ENCODE results near the gene ZKSCAN7. TPM values are rescaled to one million over a fixed set of nuclear protein-coding genes. Genes with fewer than 3 reads are reported as not detected.
A peak's percentile ranks its signal among the peaks of the same experiment; 100 is the strongest.

ZKSCAN7 gene
- total RNA-seq (1 to 10 TPM; 3.9 to 6.0 (median 5.1) TPM), polyA plus RNA-seq (1 to 10 TPM; 1.8 to 2.2 (median 1.9) TPM)
- long read RNA-seq, donor 1, partial matches to known transcripts, result 0 of 1 reads
- long read RNA-seq, donor 1, other reads (novel, unspliced or antisense), result 0 of 1 reads
- long read RNA-seq, donor 2, partial matches to known transcripts, result 0 of 1 reads
- long read RNA-seq, donor 2, other reads (novel, unspliced or antisense), result 0 of 1 reads

DNA sequence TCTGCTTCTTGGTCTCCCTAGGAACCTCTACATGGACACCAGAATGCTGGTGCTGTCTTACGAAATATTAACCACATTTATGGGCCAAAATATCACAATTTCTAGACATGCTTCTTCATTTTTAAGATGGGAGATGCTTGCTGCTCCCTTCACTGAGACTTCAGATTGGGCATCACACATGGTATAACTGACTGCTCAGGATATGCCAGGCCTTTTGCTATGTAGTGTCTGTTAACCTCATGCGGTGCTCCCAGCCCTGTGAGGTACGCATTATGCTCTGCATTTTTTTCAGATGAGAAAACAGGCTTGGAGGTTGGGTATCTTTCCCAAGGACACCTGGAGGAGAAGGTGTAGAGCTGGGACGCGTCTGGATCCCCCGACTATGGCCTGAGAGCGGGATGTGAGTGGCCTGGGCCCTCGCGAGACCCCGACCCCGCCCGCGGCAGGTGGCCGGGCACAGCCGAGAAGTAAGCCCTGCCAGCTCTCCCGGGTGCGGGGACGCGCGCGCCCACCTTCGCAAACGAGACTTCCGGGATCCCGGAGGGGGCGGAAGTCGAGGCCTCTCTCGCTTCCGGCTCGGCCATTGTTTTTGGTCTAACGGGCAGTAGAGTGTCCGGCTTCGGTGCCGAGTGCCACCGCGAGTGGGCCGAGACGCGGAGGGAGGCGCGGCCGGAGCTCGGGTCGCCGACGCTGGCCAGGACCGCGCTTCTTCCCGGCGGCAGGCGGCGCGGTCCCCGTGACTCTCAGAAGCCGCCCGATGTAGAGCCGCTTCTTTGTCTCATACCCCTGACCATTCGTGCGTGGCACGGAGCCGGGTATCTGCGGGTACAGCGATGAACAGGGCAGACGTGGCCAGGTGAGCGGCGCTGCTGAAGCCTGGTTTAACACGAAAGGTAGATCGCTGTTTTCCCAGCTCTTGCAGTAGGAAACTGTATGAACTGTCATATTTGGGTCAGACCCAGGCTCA lies at the start of gene ZKSCAN7:
Gene ZKSCAN7 (plus strand): TSS at position 568 of the 967 bp plus-strand sequence. CDS start 1,855 bp downstream, outside the sequence.
- peaks cover 0 to 14% (median 0%) of the 10 kb centered on the region in 7 donors for H3K27me3 ChIP-seq (replicated peaks in 1 of 7)

DNA sequence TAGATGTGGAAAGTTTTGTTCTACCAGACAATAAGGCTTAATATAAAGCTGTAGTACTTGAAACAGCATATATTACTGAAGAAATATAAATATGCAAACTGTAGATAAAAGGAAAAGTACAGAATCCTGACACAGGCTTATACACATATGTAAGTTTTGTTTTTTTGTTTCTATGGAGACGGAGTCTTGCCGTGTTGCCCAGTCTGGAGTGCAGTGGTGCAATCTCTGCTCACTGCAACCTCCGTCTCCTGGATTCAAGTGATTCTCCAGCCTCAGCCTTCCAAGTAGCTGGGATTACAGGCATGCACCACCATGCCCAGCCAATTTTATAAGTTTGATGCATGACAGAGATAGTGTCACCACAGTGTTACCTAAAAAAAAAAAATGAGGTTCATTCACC lies 48.4 kb upstream of the ZKSCAN7 start:
- H3K27ac ChIP-seq, result no peak overlapping the region
- peaks cover 0 to 48% (median 33%) of the 10 kb centered on the region in 8 donors for H3K9me3 ChIP-seq
- H3K36me3 ChIP-seq, result peaks cover 0 to 49% (median 12%) of the 10 kb centered on the region in 6 donors
- H3K4me3 ChIP-seq, result no peak overlapping the region
- intact Hi-C loops (cut with DNase I; ENCODE audit: low total_unique reads), result loop anchor here (10.0 kb wide), 1 partner anchor 182 kb away; no protein-coding TSS in a partner anchor
- 91 to 96% (median 95%) methylated on average over 3 of the region's 3 CpGs for WGBS, 5 donors
- DNase-seq, result no peak
- no peaks in the 10 kb centered on the region for H3K27me3 ChIP-seq (replicated peaks in 1 of 7)
- TF ChIP-seq POLR2AphosphoS5 (IDR thresholded peaks at IDR 0.05), result no peak
- TF ChIP-seq, protein P1, sequence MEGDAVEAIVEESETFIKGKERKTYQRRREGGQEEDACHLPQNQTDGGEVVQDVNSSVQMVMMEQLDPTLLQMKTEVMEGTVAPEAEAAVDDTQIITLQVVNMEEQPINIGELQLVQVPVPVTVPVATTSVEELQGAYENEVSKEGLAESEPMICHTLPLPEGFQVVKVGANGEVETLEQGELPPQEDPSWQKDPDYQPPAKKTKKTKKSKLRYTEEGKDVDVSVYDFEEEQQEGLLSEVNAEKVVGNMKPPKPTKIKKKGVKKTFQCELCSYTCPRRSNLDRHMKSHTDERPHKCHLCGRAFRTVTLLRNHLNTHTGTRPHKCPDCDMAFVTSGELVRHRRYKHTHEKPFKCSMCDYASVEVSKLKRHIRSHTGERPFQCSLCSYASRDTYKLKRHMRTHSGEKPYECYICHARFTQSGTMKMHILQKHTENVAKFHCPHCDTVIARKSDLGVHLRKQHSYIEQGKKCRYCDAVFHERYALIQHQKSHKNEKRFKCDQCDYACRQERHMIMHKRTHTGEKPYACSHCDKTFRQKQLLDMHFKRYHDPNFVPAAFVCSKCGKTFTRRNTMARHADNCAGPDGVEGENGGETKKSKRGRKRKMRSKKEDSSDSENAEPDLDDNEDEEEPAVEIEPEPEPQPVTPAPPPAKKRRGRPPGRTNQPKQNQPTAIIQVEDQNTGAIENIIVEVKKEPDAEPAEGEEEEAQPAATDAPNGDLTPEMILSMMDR (IDR thresholded peaks at IDR 0.05 in 8 of 11, conservative IDR thresholded peaks at IDR 0.05 in 3 of 11), result no peak
- no peak for TF ChIP-seq POLR2A (IDR thresholded peaks at IDR 0.05)
- peaks cover 10 to 38% (median 28%) of the 10 kb centered on the region in 6 donors for H3K4me1 ChIP-seq

More for the DNA sequence above, at the start of gene ZKSCAN7:
- Histone ChIP-seq H3K4me3 (peak within 1 kb of the TSS; percentile 58 to 90 (median 70)), H3K9me3 (peaks cover 0 to 6% (median 0%) of the 10 kb centered on the region in 8 donors), H3K27ac (peak within 1 kb of the TSS; percentile 74 to 89 (median 82)), H3K4me1 (peaks cover 5 to 25% (median 11%) of the 10 kb centered on the region in 6 donors), H3K36me3 (peaks cover 0 to 21% (median 3%) of the 10 kb centered on the region in 6 donors)
- TF ChIP-seq POLR2AphosphoS5 (IDR thresholded peaks at IDR 0.05) (peak; percentile 46 to 79 (median 65)), POLR2A (IDR thresholded peaks at IDR 0.05) (no peak)
- TF ChIP-seq, protein P1 (IDR thresholded peaks at IDR 0.05 in 8 of 11, conservative IDR thresholded peaks at IDR 0.05 in 3 of 11), result peak in 5 of 11 experiments; percentile 10 to 26 (median 15)
- 6 to 14% (median 7%) methylated on average over 25 to 68 of the region's 68 CpGs for WGBS, 5 donors
- intact Hi-C loops (cut with DNase I; ENCODE audit: low total_unique reads), result no loop called here
- peak; percentile 90 for DNase-seq

DNA sequence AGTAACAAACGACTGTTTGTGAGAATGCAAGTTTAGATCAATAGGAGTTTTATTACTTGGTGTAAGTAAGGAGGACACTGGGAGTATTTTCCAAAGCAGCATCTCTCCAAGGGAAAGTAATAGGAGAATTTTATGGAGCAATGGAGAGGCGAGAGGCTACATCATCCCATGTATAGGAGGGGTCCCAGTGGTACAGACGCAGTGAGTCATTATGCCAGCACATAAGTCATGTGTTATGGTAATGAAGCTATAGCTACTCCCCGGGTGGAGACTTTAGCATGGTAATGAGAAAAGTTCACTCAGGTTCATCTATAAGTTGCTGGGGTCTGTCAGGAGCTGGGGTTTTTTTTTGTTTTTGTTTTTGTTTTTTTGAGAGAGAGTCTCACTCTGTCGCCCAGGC lies 48.0 kb upstream of the ZKSCAN7 start:
- H3K4me1 ChIP-seq, result peaks cover 12 to 42% (median 28%) of the 10 kb centered on the region in 6 donors
- WGBS, 5 donors, result 91 to 95% (median 94%) methylated on average over 5 of the region's 5 CpGs
- TF ChIP-seq, protein P1 (IDR thresholded peaks at IDR 0.05 in 8 of 11, conservative IDR thresholded peaks at IDR 0.05 in 3 of 11), result no peak
- TF ChIP-seq POLR2AphosphoS5 (IDR thresholded peaks at IDR 0.05) (no peak), POLR2A (IDR thresholded peaks at IDR 0.05) (no peak)
- H3K9me3 ChIP-seq, result peaks cover 0 to 44% (median 29%) of the 10 kb centered on the region in 8 donors
- DNase-seq, result no peak
- no peaks in the 10 kb centered on the region for H3K27me3 ChIP-seq (replicated peaks in 1 of 7)
- peaks cover 0 to 45% (median 8%) of the 10 kb centered on the region in 6 donors for H3K36me3 ChIP-seq
- intact Hi-C loops (cut with DNase I; ENCODE audit: low total_unique reads), result loop anchor here (10.0 kb wide), 1 partner anchor 182 kb away; no protein-coding TSS in a partner anchor
- H3K4me3 ChIP-seq, result no peak overlapping the region
- no peak overlapping the region for H3K27ac ChIP-seq
